Measurements from ENCODE around the gene CRYBG1.

The CRYBG1 gene

DNA sequence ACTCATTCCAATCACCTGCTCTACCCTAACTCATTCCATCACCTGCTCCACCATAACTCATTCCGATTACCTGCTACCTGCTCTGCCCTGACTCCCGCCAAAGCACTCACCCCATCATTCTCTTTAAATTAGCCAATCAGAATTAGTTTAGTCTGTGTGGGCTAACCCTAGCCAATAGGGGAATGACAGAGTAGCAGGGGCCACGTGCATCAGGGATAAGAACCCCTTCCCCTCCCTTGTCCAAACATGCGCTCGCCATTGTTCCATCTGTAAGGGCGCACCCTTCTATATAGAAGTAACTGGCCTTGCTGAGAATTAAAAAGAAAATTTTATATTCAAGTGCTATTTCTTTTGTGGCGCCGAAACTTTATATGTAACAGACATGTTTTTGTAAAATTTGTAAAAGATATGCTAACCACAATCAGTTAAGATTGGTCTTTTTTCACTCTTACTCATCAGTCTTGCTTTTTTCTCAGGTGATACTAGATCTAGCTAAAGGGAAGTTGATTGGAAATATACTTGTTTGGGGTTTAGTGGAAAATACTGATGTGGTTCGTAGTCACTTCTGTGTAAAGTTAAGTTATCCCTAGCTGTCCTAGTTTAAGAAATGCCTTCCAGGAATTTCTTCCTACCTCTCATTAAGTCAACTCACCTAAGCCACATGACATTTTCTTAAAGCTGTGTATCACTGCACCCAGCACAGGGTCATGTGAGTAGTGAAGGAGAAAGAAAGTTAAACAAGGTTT lies 252.3 kb downstream of the CRYBG1 start:
- DNase-seq = no peak

- DNase-seq = no peak
Observed at GRCh38 chr6:106613590-106613989, 253.1 kb downstream of the CRYBG1 start.

GRCh38 chr6:106614166-106614565 lies 253.6 kb downstream of the CRYBG1 start:
- no peak for DNase-seq

- DNase-seq = no peak
Observed at GRCh38 chr6:106614592-106615257, 254.2 kb downstream of the CRYBG1 start.

DNA sequence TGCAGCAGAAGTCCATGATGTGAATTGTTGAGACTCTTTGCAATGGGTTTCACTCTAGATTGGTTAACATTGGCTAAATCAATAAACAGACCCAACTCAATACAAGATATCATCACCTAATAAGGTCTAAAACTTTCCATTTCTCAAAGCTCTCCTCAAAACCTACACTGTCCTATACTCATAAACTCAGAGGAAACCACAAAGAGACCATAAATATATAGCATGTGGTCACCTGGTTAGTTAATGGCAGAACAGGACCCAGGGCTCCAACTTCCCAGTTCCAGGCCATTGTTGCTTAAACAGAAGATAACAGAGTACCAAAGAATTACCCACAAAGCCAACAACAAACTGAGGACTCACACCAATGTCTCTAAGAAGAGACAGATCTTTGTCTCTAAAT lies 256.8 kb downstream of the CRYBG1 start:
- no peak for DNase-seq

GRCh38 chr6:106617857-106618256 lies 257.3 kb downstream of the CRYBG1 start:
- DNase-seq = no peak

DNA sequence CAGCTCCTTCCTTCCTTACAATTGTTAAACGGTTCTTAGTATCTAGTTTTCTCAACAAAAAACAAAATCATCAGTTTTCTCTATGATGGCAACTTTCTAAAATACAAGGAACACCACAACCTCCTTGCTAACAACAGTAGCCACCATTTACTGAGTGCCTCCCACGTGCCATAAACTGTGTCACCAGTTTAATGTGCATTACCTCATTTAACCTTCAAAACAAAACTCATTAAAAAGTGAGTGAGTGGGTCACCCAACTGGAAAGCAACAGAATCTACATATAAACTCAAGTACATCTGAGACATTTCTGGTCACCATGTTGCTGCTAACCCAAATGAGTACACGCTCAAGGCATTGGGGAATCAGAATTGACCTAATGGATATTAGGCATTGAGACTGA lies 257.8 kb downstream of the CRYBG1 start:
- no peak for DNase-seq

DNA sequence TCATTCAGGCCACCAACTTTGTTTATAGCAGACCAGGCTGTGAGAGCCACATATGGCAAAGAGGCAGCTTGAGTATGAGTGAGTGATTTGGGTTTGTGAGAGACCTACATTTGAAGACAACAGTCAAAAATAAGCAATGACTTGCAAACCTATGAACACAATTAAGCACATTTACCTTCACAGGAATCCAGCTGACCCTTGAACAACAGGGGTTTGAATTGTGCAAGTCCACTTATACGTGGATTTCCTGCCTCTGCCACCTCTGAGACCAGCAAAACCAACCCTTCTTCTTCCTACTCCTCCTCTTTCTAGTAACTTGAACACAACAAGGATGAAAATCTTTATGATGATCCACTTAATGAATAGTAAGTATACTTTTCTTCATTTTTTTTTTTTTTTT lies 258.7 kb downstream of the CRYBG1 start:
- no peak for DNase-seq

DNA sequence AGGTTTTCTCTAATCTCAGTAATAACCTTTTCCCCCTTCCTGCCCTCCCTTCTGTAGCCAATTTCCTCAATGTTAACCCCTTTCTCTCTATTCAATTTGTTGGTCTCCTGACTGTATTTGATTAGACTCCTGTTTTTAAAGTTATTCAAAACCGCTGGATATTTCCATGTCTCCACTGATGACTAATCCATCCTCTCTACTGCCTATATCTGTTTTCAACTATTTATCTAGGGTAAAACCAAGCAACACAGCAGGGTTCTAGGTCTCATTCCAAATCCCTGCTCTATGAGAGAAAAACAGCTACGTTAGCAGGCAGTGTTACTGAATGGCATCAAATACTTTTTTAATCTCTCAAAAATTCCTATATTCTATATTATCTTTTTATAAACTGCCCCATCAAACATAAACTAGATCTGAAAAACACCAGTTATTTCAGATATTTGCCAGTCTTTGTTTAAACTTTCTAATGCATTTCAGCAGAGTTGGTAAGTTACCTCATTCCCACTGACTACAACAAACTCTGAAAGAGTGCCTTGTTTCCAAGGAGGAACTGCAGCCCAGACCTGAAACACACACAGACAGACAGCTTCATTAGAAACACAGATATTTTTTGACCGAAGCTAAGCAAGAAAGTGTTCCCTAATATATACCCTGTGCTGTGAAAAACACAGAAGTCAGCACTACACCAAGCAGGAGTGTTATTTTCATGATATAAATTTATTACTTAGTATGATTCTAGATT lies 260.6 kb downstream of the CRYBG1 start:
- no peak for DNase-seq

All from activated CD4-positive, alpha-beta T cell treated with anti-CD3 and anti-CD28 coated beads, Interleukin-2, amount 50 U/mL, for 4 hours (primary cell).